ENCODE results near the gene NCKAP5. TPM values are rescaled to one million over a fixed set of nuclear protein-coding genes. Genes with fewer than 3 reads are reported as not detected.

The NCKAP5 gene
- polyA plus RNA-seq, 1 experiment: 16.6 TPM

- POLR2A ChIA-PET: no interaction called here
- no peak overlapping the region for H3K4me3 ChIP-seq (ENCODE audit: low read depth, low read length)
- CTCF ChIA-PET: no interaction called here
- H3K27ac ChIP-seq (ENCODE audit: low read depth, low read length): no peak overlapping the region
- no peaks in the 10 kb centered on the region for H3K9me3 ChIP-seq (ENCODE audit: control insufficient read depth, insufficient read depth, low read length)
- H3K27me3 ChIP-seq (ENCODE audit: control insufficient read depth, insufficient read depth, low read length): no peaks in the 10 kb centered on the region
- no peak for DNase-seq (ENCODE audit: low read depth, low spot score)
- TF ChIP-seq, protein P1, sequence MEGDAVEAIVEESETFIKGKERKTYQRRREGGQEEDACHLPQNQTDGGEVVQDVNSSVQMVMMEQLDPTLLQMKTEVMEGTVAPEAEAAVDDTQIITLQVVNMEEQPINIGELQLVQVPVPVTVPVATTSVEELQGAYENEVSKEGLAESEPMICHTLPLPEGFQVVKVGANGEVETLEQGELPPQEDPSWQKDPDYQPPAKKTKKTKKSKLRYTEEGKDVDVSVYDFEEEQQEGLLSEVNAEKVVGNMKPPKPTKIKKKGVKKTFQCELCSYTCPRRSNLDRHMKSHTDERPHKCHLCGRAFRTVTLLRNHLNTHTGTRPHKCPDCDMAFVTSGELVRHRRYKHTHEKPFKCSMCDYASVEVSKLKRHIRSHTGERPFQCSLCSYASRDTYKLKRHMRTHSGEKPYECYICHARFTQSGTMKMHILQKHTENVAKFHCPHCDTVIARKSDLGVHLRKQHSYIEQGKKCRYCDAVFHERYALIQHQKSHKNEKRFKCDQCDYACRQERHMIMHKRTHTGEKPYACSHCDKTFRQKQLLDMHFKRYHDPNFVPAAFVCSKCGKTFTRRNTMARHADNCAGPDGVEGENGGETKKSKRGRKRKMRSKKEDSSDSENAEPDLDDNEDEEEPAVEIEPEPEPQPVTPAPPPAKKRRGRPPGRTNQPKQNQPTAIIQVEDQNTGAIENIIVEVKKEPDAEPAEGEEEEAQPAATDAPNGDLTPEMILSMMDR (IDR thresholded peaks at IDR 0.05; ENCODE audit: low read depth, low read length): no peak
Measured at GRCh38 chr2:132884292-132884691, 684.0 kb downstream of the NCKAP5 start.

DNA sequence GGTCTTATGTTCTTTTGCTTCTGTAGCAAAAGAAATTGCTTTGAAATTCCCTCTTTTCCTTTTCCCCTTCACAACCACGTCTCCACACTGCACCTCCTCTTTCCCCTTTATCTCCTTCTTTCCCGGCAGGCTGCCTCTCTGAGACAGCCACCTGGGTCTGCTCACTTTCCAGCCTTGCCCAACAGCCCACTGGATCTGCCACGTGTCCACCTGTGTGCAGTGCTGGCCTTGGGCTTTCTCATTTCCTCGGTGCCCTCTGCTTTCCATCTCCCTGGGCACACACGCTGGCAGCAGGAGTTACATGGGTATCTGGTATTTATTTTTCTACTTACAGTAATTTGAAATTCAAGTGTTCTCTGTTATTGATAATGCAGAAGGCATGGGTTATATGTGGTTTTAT, 684.8 kb downstream of the NCKAP5 start:
- no peak overlapping the region for H3K4me3 ChIP-seq (ENCODE audit: low read depth, low read length)
- DNase-seq (ENCODE audit: low read depth, low spot score): no peak
- no peak overlapping the region for H3K27ac ChIP-seq (ENCODE audit: low read depth, low read length)
- TF ChIP-seq, protein P1 (IDR thresholded peaks at IDR 0.05; ENCODE audit: low read depth, low read length): no peak
- H3K27me3 ChIP-seq (ENCODE audit: control insufficient read depth, insufficient read depth, low read length): no peaks in the 10 kb centered on the region
- POLR2A ChIA-PET: no interaction called here
- H3K9me3 ChIP-seq (ENCODE audit: control insufficient read depth, insufficient read depth, low read length): no peaks in the 10 kb centered on the region
- CTCF ChIA-PET: no interaction called here

DNA sequence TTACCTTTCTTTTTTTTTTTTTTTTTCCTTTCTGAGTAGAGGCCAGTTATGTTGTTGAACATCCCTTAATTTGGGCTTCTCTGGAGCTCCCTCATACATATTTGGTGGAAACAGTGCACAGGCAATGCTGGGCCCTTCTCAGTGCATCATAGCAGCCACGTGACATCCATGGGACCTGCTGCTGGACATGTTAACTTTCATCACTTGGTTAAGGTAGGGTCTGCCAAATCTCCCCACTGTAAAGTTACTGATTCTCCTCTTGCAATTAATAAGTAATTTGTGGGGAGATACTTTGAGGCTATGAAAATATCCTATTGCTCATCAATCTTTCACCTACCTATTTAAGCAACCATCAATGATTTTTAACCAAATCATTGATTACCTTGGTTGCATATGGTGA, 686.7 kb downstream of the NCKAP5 start:
- CTCF ChIA-PET: no interaction called here
- Histone ChIP-seq H3K9me3 (ENCODE audit: control insufficient read depth, insufficient read depth, low read length) (no peaks in the 10 kb centered on the region), H3K27me3 (ENCODE audit: control insufficient read depth, insufficient read depth, low read length) (no peaks in the 10 kb centered on the region), H3K27ac (ENCODE audit: low read depth, low read length) (no peak overlapping the region), H3K4me3 (ENCODE audit: low read depth, low read length) (no peak overlapping the region)
- TF ChIP-seq, protein P1 (IDR thresholded peaks at IDR 0.05; ENCODE audit: low read depth, low read length): no peak
- DNase-seq (ENCODE audit: low read depth, low spot score): no peak
- POLR2A ChIA-PET: no interaction called here

GRCh38 chr2:132877923-132878322, 690.3 kb downstream of the NCKAP5 start:
- Histone ChIP-seq H3K4me3 (ENCODE audit: low read depth, low read length) (no peak overlapping the region), H3K27me3 (ENCODE audit: control insufficient read depth, insufficient read depth, low read length) (no peaks in the 10 kb centered on the region), H3K9me3 (ENCODE audit: control insufficient read depth, insufficient read depth, low read length) (no peaks in the 10 kb centered on the region), H3K27ac (ENCODE audit: low read depth, low read length) (no peak overlapping the region)
- CTCF ChIA-PET: no interaction called here
- DNase-seq (ENCODE audit: low read depth, low spot score): no peak
- TF ChIP-seq, protein P1 (IDR thresholded peaks at IDR 0.05; ENCODE audit: low read depth, low read length): no peak
- POLR2A ChIA-PET: no interaction called here

DNA sequence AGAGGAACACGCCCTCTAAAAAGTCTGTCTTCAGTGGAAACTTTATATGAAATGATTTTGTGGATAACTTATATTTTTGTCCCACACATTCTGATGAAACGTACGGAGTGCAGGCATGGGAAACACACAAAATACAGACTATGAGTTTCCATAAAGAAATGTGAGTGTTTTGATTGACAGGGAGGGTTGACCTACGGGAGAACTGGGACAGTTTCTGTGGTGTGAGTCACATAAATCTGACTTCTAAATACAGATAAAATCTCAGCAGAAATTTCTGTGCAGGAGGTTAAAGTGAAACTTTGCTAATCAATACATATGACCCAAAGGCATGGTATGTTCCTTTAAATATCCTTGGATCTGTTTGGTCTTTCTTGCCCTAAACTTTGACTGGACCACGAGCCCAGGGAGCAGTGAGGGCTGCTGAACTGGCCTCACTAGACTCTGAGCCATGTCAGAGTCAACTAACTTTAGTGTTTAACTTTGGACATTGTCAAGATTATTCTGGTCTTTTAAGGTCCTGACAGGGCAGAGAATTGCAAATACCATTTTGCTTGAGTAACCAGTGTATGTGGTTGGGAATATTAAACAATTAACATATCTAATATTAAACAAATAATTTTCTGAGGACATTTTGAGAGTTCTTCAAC, 691.4 kb downstream of the NCKAP5 start:
- Histone ChIP-seq H3K4me3 (ENCODE audit: low read depth, low read length) (no peak overlapping the region), H3K27me3 (ENCODE audit: control insufficient read depth, insufficient read depth, low read length) (no peaks in the 10 kb centered on the region), H3K27ac (ENCODE audit: low read depth, low read length) (no peak overlapping the region), H3K9me3 (ENCODE audit: control insufficient read depth, insufficient read depth, low read length) (no peaks in the 10 kb centered on the region)
- CTCF ChIA-PET: no interaction called here
- DNase-seq (ENCODE audit: low read depth, low spot score): no peak
- TF ChIP-seq, protein P1 (IDR thresholded peaks at IDR 0.05; ENCODE audit: low read depth, low read length): no peak
- POLR2A ChIA-PET: no interaction called here

All from AG04450 (cell line).